A549 treated with Hydrocortisone at 1 μM for 4 hours (cell line): Measurements from ENCODE around the gene ST6GALNAC1. TPM values are rescaled to one million over a fixed set of nuclear protein-coding genes. Genes with fewer than 3 reads are reported as not detected.

Experiments used
- total RNA-seq: library from RNA; stranded (reverse); fragments of 200-300 nt; extraction: Qiagen RNA extraction; gene quantifications from 5 replicates; pipeline ENCODE4 v1.2.3, GENCODE V29; 2022

Gene ST6GALNAC1, protein sequence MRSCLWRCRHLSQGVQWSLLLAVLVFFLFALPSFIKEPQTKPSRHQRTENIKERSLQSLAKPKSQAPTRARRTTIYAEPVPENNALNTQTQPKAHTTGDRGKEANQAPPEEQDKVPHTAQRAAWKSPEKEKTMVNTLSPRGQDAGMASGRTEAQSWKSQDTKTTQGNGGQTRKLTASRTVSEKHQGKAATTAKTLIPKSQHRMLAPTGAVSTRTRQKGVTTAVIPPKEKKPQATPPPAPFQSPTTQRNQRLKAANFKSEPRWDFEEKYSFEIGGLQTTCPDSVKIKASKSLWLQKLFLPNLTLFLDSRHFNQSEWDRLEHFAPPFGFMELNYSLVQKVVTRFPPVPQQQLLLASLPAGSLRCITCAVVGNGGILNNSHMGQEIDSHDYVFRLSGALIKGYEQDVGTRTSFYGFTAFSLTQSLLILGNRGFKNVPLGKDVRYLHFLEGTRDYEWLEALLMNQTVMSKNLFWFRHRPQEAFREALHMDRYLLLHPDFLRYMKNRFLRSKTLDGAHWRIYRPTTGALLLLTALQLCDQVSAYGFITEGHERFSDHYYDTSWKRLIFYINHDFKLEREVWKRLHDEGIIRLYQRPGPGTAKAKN
- total RNA-seq = 0.05 to 0.25 TPM (median 0.13 TPM) in 5 replicates

DNA sequence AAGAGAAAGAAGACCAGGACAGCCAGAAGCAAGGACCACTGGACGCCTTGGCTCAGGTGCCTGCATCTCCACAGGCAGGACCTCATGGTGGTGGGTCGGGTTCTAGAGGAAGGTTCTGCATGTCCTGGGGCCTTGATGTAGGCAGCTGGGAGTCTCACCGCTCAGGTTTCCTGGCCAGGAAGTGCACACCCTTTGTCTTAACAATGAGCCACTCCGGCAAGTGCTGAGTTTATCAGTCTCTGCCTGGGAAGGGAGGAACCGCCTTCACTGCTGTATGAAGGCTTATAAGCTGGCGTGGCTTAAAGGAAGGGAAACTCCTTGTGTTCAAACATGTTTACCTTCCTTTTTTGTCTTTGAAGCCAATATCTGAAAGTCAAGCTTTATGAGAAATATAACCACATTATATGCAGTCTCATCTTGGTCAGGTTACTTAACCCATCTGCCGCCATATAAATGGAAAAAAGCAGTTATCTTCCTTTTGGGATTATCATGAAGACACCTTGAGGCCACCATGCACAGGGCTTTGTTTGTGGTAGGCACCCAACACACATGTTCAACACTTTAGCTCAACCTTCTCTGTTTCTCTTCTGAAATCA, at the start of gene ST6GALNAC1:
TSS of gene ST6GALNAC1 (minus strand) at position 205 of the 596 bp plus-strand sequence. CDS start at position 86, 119 bp downstream.

DNA sequence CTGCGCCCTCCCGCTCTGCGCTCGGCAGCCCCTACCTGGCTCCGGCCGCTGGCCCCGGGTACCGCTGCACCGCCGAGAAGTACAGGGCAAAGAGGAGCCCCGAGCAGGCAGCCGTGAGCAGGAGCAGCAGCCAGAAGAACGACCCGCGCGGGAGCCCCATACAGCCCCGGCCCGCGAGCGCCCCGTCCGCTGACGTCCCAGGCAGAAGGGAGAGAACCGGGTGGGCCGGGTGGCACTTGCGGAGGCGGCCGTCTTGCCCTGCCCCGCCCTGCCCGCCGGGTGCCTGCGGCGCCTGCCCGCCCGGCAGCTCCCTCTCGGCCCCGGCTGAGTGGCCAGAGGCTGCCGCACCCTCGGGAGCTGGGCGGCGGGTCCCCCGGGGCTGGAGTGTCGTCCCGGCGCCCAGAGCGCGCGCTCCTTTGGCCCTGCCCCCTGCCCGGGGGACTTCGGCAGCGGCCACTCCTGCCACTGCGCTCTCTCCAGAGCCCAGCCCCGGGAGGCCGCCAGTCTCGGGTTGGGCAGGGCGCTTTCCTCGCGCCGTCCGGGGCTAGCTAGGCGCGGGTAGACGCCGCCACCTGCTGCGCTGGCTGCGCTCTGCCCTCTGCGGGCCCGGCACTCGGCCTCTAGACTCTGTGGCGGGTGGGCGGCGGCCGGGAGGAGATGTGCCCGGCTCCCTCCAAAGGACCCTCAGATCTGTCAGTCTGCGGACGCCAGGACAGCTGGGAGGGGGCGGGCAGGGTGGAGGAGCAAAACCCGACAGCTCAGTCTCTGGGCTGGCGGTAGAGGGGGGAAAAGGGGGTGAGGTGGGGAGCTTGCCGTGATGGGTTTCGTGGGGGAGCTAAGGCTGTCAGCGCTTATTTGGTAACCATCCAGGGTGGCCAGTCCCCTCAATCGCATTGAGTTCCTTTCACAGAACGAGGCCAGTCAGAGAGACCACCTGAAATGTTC, 57.6 kb downstream of the ST6GALNAC1 start, which contains the start of gene ST6GALNAC2:
TSS of gene ST6GALNAC2 (minus strand) at position 212 of the 945 bp plus-strand sequence. CDS start at position 160, 52 bp downstream.

Other genes with a start within 250 kb of the ST6GALNAC1 start
- gene UBE2O, start 190.6 kb downstream of the ST6GALNAC1 start, total RNA-seq = 27.5 to 29.7 TPM (median 28.1 TPM) in 5 replicates
- gene AANAT, start 176.2 kb downstream of the ST6GALNAC1 start, total RNA-seq = 0.22 to 0.49 TPM (median 0.32 TPM) in 5 replicates
- gene RHBDF2, start 142.3 kb downstream of the ST6GALNAC1 start, total RNA-seq = 56.4 to 64.3 TPM (median 60.7 TPM) in 5 replicates
- gene CYGB, start 106.0 kb downstream of the ST6GALNAC1 start, total RNA-seq = 0.68 to 1.6 TPM (median 0.87 TPM) in 5 replicates
- gene PRCD, start 103.7 kb downstream of the ST6GALNAC1 start, total RNA-seq = 0.08 TPM in 1 of 5 replicates, not detected in the others
- gene ST6GALNAC2, start 57.9 kb downstream of the ST6GALNAC1 start, total RNA-seq = 0.23 to 0.58 TPM (median 0.53 TPM) in 5 replicates
- gene MXRA7, start 67.2 kb upstream of the ST6GALNAC1 start, total RNA-seq = 62.0 to 69.4 TPM (median 64.9 TPM) in 5 replicates
- gene JMJD6, start 82.8 kb upstream of the ST6GALNAC1 start, total RNA-seq = 73.8 to 84.3 TPM (median 80.4 TPM) in 5 replicates
- 56.4 to 65.2 TPM (median 60.3 TPM) in 5 replicates for gene METTL23, start 83.1 kb upstream of the ST6GALNAC1 start, total RNA-seq
- gene SRSF2, start 93.6 kb upstream of the ST6GALNAC1 start, total RNA-seq = 394 to 452 TPM (median 429 TPM) in 5 replicates
- gene MFSD11, start 94.4 kb upstream of the ST6GALNAC1 start, total RNA-seq = 20.7 to 22.1 TPM (median 21.1 TPM) in 5 replicates
- 18.6 to 21.8 TPM (median 20.4 TPM) in 5 replicates for gene MGAT5B, start 224.6 kb upstream of the ST6GALNAC1 start, total RNA-seq